ENCODE measurements around the gene LCE3E.

LCE3E gene

GRCh38 chr1:152596986-152597385 lies 30.4 kb upstream of the LCE3E start:
- Histone ChIP-seq H3K36me3 (ENCODE audit: insufficient read depth, low read length) (no peaks in the 10 kb centered on the region), H2AFZ (ENCODE audit: low read length) (no peak overlapping the region), H3K9me3 (ENCODE audit: insufficient read depth, low read depth, low read length) (no peaks in the 10 kb centered on the region), H3K9ac (ENCODE audit: low read depth, low read length, poor library complexity, severe bottlenecking) (no peak overlapping the region), H3K4me1 (ENCODE audit: insufficient read depth, low read length, poor library complexity, severe bottlenecking) (no peaks in the 10 kb centered on the region), H3K9me2 (replicated peaks; ENCODE audit: low read depth, low read length) (no peaks in the 10 kb centered on the region), H3K4me3 (ENCODE audit: low read length, poor library complexity, severe bottlenecking) (no peak overlapping the region), H3K27me3 (ENCODE audit: insufficient read depth, low read length, poor library complexity, severe bottlenecking) (no peaks in the 10 kb centered on the region), H3F3A (ENCODE audit: low read depth) (no peaks in the 10 kb centered on the region), H3K4me2 (ENCODE audit: low read depth, low read length, poor library complexity, severe bottlenecking) (no peak overlapping the region), H3K79me2 (ENCODE audit: insufficient read depth, low read length) (no peaks in the 10 kb centered on the region), H4K20me1 (ENCODE audit: insufficient read depth, low read length, poor library complexity, severe bottlenecking) (no peaks in the 10 kb centered on the region)
- TF ChIP-seq EZH2phosphoT487 (IDR thresholded peaks at IDR 0.05; ENCODE audit: borderline replicate concordance) (no peak), CTCF (conservative IDR thresholded peaks at IDR 0.05; ENCODE audit: low read length) (no peak)

- Histone ChIP-seq H3K9me2 (replicated peaks; ENCODE audit: low read depth, low read length) (no peaks in the 10 kb centered on the region), H3K36me3 (ENCODE audit: insufficient read depth, low read length) (no peaks in the 10 kb centered on the region), H3F3A (ENCODE audit: low read depth) (no peaks in the 10 kb centered on the region), H2AFZ (ENCODE audit: low read length) (no peak overlapping the region), H3K79me2 (ENCODE audit: insufficient read depth, low read length) (no peaks in the 10 kb centered on the region), H3K9me3 (ENCODE audit: insufficient read depth, low read depth, low read length) (no peaks in the 10 kb centered on the region), H3K9ac (ENCODE audit: low read depth, low read length, poor library complexity, severe bottlenecking) (no peak overlapping the region), H3K4me2 (ENCODE audit: low read depth, low read length, poor library complexity, severe bottlenecking) (no peak overlapping the region), H3K4me3 (ENCODE audit: low read length, poor library complexity, severe bottlenecking) (no peak overlapping the region), H3K4me1 (ENCODE audit: insufficient read depth, low read length, poor library complexity, severe bottlenecking) (no peaks in the 10 kb centered on the region), H4K20me1 (ENCODE audit: insufficient read depth, low read length, poor library complexity, severe bottlenecking) (no peaks in the 10 kb centered on the region), H3K27me3 (ENCODE audit: insufficient read depth, low read length, poor library complexity, severe bottlenecking) (no peaks in the 10 kb centered on the region)
- TF ChIP-seq EZH2phosphoT487 (IDR thresholded peaks at IDR 0.05; ENCODE audit: borderline replicate concordance) (no peak), CTCF (conservative IDR thresholded peaks at IDR 0.05; ENCODE audit: low read length) (no peak)
Observed at GRCh38 chr1:152585586-152585985, 19.0 kb upstream of the LCE3E start.

GRCh38 chr1:152582647-152583046 lies 16.1 kb upstream of the LCE3E start:
- H3K27me3 ChIP-seq (ENCODE audit: insufficient read depth, low read length, poor library complexity, severe bottlenecking) = no peaks in the 10 kb centered on the region
- TF ChIP-seq EZH2phosphoT487 (IDR thresholded peaks at IDR 0.05; ENCODE audit: borderline replicate concordance) = no peak
- TF ChIP-seq CTCF (conservative IDR thresholded peaks at IDR 0.05; ENCODE audit: low read length) = no peak
- no peak overlapping the region for H3K4me3 ChIP-seq (ENCODE audit: low read length, poor library complexity, severe bottlenecking)
- no peak overlapping the region for H3K9ac ChIP-seq (ENCODE audit: low read depth, low read length, poor library complexity, severe bottlenecking)
- H3K9me3 ChIP-seq (ENCODE audit: insufficient read depth, low read depth, low read length) = no peaks in the 10 kb centered on the region
- H3K4me1 ChIP-seq (ENCODE audit: insufficient read depth, low read length, poor library complexity, severe bottlenecking) = no peaks in the 10 kb centered on the region
- H3K4me2 ChIP-seq (ENCODE audit: low read depth, low read length, poor library complexity, severe bottlenecking) = no peak overlapping the region
- no peaks in the 10 kb centered on the region for H4K20me1 ChIP-seq (ENCODE audit: insufficient read depth, low read length, poor library complexity, severe bottlenecking)
- no peaks in the 10 kb centered on the region for H3F3A ChIP-seq (ENCODE audit: low read depth)
- H3K9me2 ChIP-seq (replicated peaks; ENCODE audit: low read depth, low read length) = no peaks in the 10 kb centered on the region
- no peaks in the 10 kb centered on the region for H3K36me3 ChIP-seq (ENCODE audit: insufficient read depth, low read length)
- no peaks in the 10 kb centered on the region for H3K79me2 ChIP-seq (ENCODE audit: insufficient read depth, low read length)
- H2AFZ ChIP-seq (ENCODE audit: low read length) = no peak overlapping the region
